ENCODE data around the gene GRIN3B. TPM values are rescaled to one million over a fixed set of nuclear protein-coding genes. Genes with fewer than 3 reads are reported as not detected.

The GRIN3B gene
- total and polyA plus RNA-seq, 5 donors from 2014 or later, result not detected

DNA sequence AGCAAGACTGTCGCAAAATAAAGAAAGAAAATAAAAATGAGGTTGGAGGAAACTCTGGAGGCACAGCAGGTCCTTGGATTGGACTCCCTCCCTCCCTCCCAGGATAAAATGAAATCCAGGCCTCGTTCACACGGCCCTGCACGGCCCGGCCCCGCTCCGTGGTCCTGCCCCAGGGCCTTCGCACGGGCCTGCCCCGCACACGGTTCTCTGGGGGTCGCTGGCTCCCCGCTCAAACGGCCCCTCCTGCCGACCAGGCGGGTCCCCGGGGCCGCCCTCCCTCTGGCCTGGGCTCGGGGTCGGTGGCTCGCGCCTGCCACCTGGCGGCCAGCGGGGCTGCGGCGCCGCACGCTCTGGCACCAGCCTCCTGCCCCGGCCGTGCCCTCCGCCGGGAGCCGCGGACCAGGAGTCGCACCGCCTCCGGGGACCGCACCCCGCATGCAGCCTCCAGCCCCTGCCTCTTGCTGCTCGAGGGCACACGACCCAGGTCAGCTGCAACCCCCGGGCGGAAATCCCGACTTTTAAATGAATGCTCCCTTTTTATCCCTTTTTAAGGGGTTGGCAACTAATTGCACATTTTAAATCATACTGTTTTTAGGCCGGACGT is 17.6 kb upstream of the GRIN3B start:
- Mint-ChIP-seq H3K9me3 (no peaks in the 10 kb centered on the region), H3K36me3 (no peaks in the 10 kb centered on the region), H3K4me3 (peak overlapping the region in 1 of 4 donors; percentile 19), H3K27me3 (no peaks in the 10 kb centered on the region), H3K4me1 (peaks cover 0 to 24% (median 13%) of the 10 kb centered on the region in 4 donors), H3K27ac (peak overlapping the region in 1 of 3 donors; percentile 85)
- H3K4me3 ChIP-seq (ENCODE audit: low read depth, low read length), result no peak overlapping the region
- H3K9me3 ChIP-seq (ENCODE audit: control insufficient read depth in 2 of 2, low read length in 2 of 2), result no peaks in the 10 kb centered on the region
- DNase-seq, result peak; percentile 63 to 70 (median 63)
- ATAC-seq (ENCODE audit: low read depth in 2 of 2), result peak; percentile 75 to 76
- H3K4me1 ChIP-seq (ENCODE audit: control insufficient read depth, insufficient read depth, low read length, poor library complexity, severe bottlenecking), result peaks cover 22% of the 10 kb centered on the region
- H3K36me3 ChIP-seq (ENCODE audit: control insufficient read depth, insufficient read depth, low read length), result peaks cover 9% of the 10 kb centered on the region
- no peaks in the 10 kb centered on the region for H3K27me3 ChIP-seq (ENCODE audit: control insufficient read depth, insufficient read depth, low read length)
- H3K27ac ChIP-seq (ENCODE audit: insufficient read depth, low read length, poor library complexity, severe bottlenecking), result no peak overlapping the region

GRCh38 chr19:984165-984967 is 15.9 kb upstream of the GRIN3B start, which contains the start of gene WDR18:
Gene WDR18 (plus strand): TSS chr19:984345. CDS start chr19:984354, 9 bp downstream.
- H3K27ac ChIP-seq (ENCODE audit: insufficient read depth, low read length, poor library complexity, severe bottlenecking), result peak within 1 kb of the TSS; percentile 82
- peak; percentile 85 to 89 for ATAC-seq (ENCODE audit: low read depth in 2 of 2)
- peaks cover 22% of the 10 kb centered on the region for H3K4me1 ChIP-seq (ENCODE audit: control insufficient read depth, insufficient read depth, low read length, poor library complexity, severe bottlenecking)
- Mint-ChIP-seq H3K27me3 (no peaks in the 10 kb centered on the region), H3K27ac (peak within 1 kb of the TSS; percentile 53 to 91 (median 87)), H3K4me1 (peaks cover 0 to 24% (median 14%) of the 10 kb centered on the region in 4 donors), H3K4me3 (peak within 1 kb of the TSS; percentile 90 to 95 (median 92)), H3K36me3 (no peaks in the 10 kb centered on the region), H3K9me3 (no peaks in the 10 kb centered on the region)
- peaks cover 15% of the 10 kb centered on the region for H3K36me3 ChIP-seq (ENCODE audit: control insufficient read depth, insufficient read depth, low read length)
- H3K4me3 ChIP-seq (ENCODE audit: low read depth, low read length), result peak within 1 kb of the TSS; percentile 65
- DNase-seq, result peak; percentile 81 to 90 (median 82)
- H3K9me3 ChIP-seq (ENCODE audit: control insufficient read depth in 2 of 2, low read length in 2 of 2), result no peaks in the 10 kb centered on the region
- H3K27me3 ChIP-seq (ENCODE audit: control insufficient read depth, insufficient read depth, low read length), result no peaks in the 10 kb centered on the region

DNA sequence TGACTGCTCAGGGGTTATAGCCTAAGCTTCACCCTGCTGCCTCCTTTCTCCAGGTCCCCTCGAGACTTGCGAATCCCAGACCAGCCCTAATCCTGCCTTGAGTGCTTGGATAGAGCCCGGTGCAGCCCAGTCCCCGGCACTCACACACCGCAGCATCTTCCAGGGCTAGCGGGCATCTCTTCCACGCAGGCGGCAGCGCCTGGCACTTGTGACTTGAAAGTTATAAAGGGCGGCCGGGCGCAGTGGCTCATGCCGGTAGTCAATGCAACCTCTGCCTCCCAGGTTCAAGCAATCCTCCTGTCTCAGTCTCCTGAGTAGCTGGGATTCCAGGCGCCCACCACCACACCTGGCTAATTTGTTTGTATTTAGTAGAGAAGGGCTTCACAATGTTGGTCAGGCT is 14.1 kb upstream of the GRIN3B start:
- Mint-ChIP-seq H3K27ac (peak overlapping the region in 1 of 3 donors; percentile 45), H3K4me3 (peak overlapping the region; percentile 72 to 94 (median 88)), H3K27me3 (no peaks in the 10 kb centered on the region), H3K36me3 (no peaks in the 10 kb centered on the region), H3K4me1 (peaks cover 0 to 24% (median 14%) of the 10 kb centered on the region in 4 donors), H3K9me3 (no peaks in the 10 kb centered on the region)
- ATAC-seq (ENCODE audit: low read depth in 2 of 2) (no peak), DNase-seq (no peak)
- Histone ChIP-seq H3K36me3 (ENCODE audit: control insufficient read depth, insufficient read depth, low read length) (peaks cover 15% of the 10 kb centered on the region), H3K4me1 (ENCODE audit: control insufficient read depth, insufficient read depth, low read length, poor library complexity, severe bottlenecking) (peaks cover 22% of the 10 kb centered on the region), H3K27ac (ENCODE audit: insufficient read depth, low read length, poor library complexity, severe bottlenecking) (no peak overlapping the region), H3K4me3 (ENCODE audit: low read depth, low read length) (no peak overlapping the region), H3K27me3 (ENCODE audit: control insufficient read depth, insufficient read depth, low read length) (no peaks in the 10 kb centered on the region), H3K9me3 (ENCODE audit: control insufficient read depth in 2 of 2, low read length in 2 of 2) (no peaks in the 10 kb centered on the region)

DNA sequence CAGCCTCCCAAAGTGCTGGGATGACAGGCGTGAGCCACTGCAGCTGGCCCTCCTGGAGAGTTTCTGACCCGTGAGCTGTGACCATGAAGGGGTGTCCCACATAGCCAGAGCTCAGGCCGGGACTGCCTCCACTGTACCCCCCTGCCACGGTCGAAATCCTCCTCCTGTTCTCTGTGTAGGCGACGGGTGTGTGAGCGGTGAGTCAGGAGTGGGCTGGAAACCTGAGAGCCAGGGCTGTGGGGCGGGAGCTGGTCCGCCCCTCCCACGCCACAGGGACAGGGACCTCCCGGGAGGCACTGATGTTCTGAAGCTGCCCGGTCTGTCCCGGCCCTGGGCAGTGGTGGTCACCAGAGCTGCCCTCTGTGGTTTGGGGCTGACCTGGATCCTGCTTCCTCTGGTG is 12.1 kb upstream of the GRIN3B start:
- peaks cover 3% of the 10 kb centered on the region for H3K36me3 Mint-ChIP-seq

DNA sequence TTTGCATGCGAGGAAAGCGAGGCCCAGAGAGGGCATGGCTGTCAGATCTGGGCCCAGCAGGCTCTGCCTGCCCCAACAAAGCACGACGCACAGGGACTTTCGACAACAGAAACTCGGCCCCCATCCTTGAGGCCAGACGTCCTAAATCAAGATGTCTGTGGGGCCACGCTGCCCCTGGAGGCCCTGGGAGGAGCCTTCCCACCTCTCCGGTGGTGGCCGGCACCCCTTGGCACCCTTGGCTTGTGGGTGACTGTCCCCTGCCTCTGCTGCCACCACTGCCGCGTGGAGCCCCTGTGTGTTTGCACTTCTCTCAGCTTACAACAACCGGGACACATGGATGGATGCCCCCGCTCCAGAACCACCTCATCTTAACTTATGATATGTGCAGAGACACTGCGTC is 11.7 kb upstream of the GRIN3B start:
- H3K27me3 ChIP-seq (ENCODE audit: control insufficient read depth, insufficient read depth, low read length), result no peaks in the 10 kb centered on the region
- DNase-seq, result no peak
- ATAC-seq (ENCODE audit: low read depth in 2 of 2), result no peak
- H3K27me3 Mint-ChIP-seq, result no peaks in the 10 kb centered on the region
- H3K9me3 ChIP-seq (ENCODE audit: control insufficient read depth in 2 of 2, low read length in 2 of 2), result no peaks in the 10 kb centered on the region
- H3K9me3 Mint-ChIP-seq, result no peaks in the 10 kb centered on the region
- H3K27ac Mint-ChIP-seq, result no peak overlapping the region
- peaks cover 3% of the 10 kb centered on the region for H3K36me3 Mint-ChIP-seq
- peaks cover 11% of the 10 kb centered on the region for H3K4me1 ChIP-seq (ENCODE audit: control insufficient read depth, insufficient read depth, low read length, poor library complexity, severe bottlenecking)
- no peak overlapping the region for H3K27ac ChIP-seq (ENCODE audit: insufficient read depth, low read length, poor library complexity, severe bottlenecking)
- no peak overlapping the region for H3K4me3 ChIP-seq (ENCODE audit: low read depth, low read length)
- peaks cover 18% of the 10 kb centered on the region for H3K36me3 ChIP-seq (ENCODE audit: control insufficient read depth, insufficient read depth, low read length)
- H3K4me3 Mint-ChIP-seq, result no peak overlapping the region
- H3K4me1 Mint-ChIP-seq, result peaks cover 0 to 23% (median 13%) of the 10 kb centered on the region in 4 donors

More for the DNA sequence above, 12.1 kb upstream of the GRIN3B start:
- DNase-seq (no peak), ATAC-seq (ENCODE audit: low read depth in 2 of 2) (no peak)
- no peaks in the 10 kb centered on the region for H3K27me3 ChIP-seq (ENCODE audit: control insufficient read depth, insufficient read depth, low read length)
- Mint-ChIP-seq H3K27ac (no peak overlapping the region), H3K9me3 (no peaks in the 10 kb centered on the region), H3K4me1 (peaks cover 0 to 24% (median 13%) of the 10 kb centered on the region in 4 donors), H3K4me3 (no peak overlapping the region), H3K27me3 (no peaks in the 10 kb centered on the region)
- no peak overlapping the region for H3K27ac ChIP-seq (ENCODE audit: insufficient read depth, low read length, poor library complexity, severe bottlenecking)
- H3K4me3 ChIP-seq (ENCODE audit: low read depth, low read length), result no peak overlapping the region
- peaks cover 16% of the 10 kb centered on the region for H3K4me1 ChIP-seq (ENCODE audit: control insufficient read depth, insufficient read depth, low read length, poor library complexity, severe bottlenecking)
- H3K9me3 ChIP-seq (ENCODE audit: control insufficient read depth in 2 of 2, low read length in 2 of 2), result no peaks in the 10 kb centered on the region
- peaks cover 15% of the 10 kb centered on the region for H3K36me3 ChIP-seq (ENCODE audit: control insufficient read depth, insufficient read depth, low read length)

DNA sequence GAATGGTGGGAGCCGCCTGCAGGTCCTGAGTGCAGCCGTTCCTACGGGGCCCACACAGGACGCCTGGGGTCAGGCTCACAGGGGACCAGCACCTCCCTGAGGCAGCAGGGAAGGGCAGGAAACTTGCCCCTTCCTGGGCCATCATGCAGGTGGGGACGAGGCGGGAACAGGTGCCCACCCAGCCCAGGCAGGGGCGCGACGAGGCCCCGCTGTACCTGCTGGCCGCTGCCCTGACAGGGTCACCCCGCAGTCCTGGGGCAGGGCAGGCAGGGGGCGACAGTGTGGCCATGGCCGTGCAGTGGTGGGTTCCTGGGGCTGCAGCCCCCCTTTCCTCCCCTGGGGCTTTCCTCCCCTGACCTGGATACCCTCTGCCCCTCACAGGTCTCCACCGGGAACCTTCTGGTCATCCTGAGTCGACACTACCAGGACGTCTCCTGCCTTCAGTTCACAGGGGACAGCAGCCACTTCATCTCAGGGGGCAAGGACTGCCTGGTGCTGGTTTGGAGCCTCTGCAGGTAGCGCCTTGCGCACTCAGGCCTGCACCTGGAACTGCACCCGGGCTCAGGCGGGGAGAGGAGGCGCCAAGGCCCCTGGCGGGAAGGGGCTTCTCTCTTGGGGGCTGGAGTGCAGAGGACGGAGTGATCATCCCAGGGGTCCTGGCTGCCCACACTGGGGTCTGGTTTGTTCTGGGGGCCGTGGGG is 10.7 kb upstream of the GRIN3B start:
- Histone ChIP-seq H3K27me3 (ENCODE audit: control insufficient read depth, insufficient read depth, low read length) (no peaks in the 10 kb centered on the region), H3K4me1 (ENCODE audit: control insufficient read depth, insufficient read depth, low read length, poor library complexity, severe bottlenecking) (peaks cover 4% of the 10 kb centered on the region), H3K4me3 (ENCODE audit: low read depth, low read length) (no peak overlapping the region), H3K27ac (ENCODE audit: insufficient read depth, low read length, poor library complexity, severe bottlenecking) (no peak overlapping the region), H3K36me3 (ENCODE audit: control insufficient read depth, insufficient read depth, low read length) (peaks cover 18% of the 10 kb centered on the region), H3K9me3 (ENCODE audit: control insufficient read depth in 2 of 2, low read length in 2 of 2) (no peaks in the 10 kb centered on the region)
- DNase-seq, result no peak
- Mint-ChIP-seq H3K27me3 (no peaks in the 10 kb centered on the region), H3K4me1 (peaks cover 0 to 13% (median 9%) of the 10 kb centered on the region in 4 donors), H3K36me3 (peaks cover 3% of the 10 kb centered on the region), H3K27ac (no peak overlapping the region), H3K9me3 (no peaks in the 10 kb centered on the region), H3K4me3 (no peak overlapping the region)
- ATAC-seq (ENCODE audit: low read depth in 2 of 2), result no peak

GRCh38 chr19:990119-990571 is 10.1 kb upstream of the GRIN3B start:
- no peak overlapping the region for H3K4me3 ChIP-seq (ENCODE audit: low read depth, low read length)
- H3K4me1 ChIP-seq (ENCODE audit: control insufficient read depth, insufficient read depth, low read length, poor library complexity, severe bottlenecking), result no peaks in the 10 kb centered on the region
- Mint-ChIP-seq H3K4me1 (peaks cover 0 to 6% (median 4%) of the 10 kb centered on the region in 4 donors), H3K27me3 (no peaks in the 10 kb centered on the region), H3K27ac (peak overlapping the region in 1 of 3 donors; percentile 38), H3K4me3 (no peak overlapping the region), H3K9me3 (no peaks in the 10 kb centered on the region), H3K36me3 (peaks cover 3% of the 10 kb centered on the region)
- H3K27me3 ChIP-seq (ENCODE audit: control insufficient read depth, insufficient read depth, low read length), result no peaks in the 10 kb centered on the region
- no peaks in the 10 kb centered on the region for H3K9me3 ChIP-seq (ENCODE audit: control insufficient read depth in 2 of 2, low read length in 2 of 2)
- DNase-seq, result no peak
- no peak for ATAC-seq (ENCODE audit: low read depth in 2 of 2)
- no peak overlapping the region for H3K27ac ChIP-seq (ENCODE audit: insufficient read depth, low read length, poor library complexity, severe bottlenecking)
- H3K36me3 ChIP-seq (ENCODE audit: control insufficient read depth, insufficient read depth, low read length), result peaks cover 18% of the 10 kb centered on the region
